ENCODE results near the gene KTN1. TPM values are rescaled to one million over a fixed set of nuclear protein-coding genes. Genes with fewer than 3 reads are reported as not detected.
A peak's percentile ranks its signal among the peaks of the same experiment; 100 is the strongest.

Gene KTN1
- total RNA-seq, 6 donors from 2014 or later: 69.1 to 215 (median 116) TPM

- TF ChIP-seq POLR2A (IDR thresholded peaks at IDR 0.05) (no peak), CTCF (IDR thresholded peaks at IDR 0.05) (peak in 1 of 6 experiments; percentile 9), POLR2AphosphoS5 (IDR thresholded peaks at IDR 0.05) (no peak)
- no peaks in the 10 kb centered on the region for H3K9me3 ChIP-seq
- no peaks in the 10 kb centered on the region for H3K27me3 ChIP-seq
- peak overlapping the region in 1 of 4 donors; percentile 4 for H3K27ac ChIP-seq
- ATAC-seq (ENCODE audit: low FRiP score in 2 of 2) (no peak), DNase-seq (no peak)
- peaks cover 0 to 21% (median 0%) of the 10 kb centered on the region in 4 donors for H3K4me1 ChIP-seq
- no peaks in the 10 kb centered on the region for H3K36me3 ChIP-seq
- WGBS, 2 donors: 65 to 67% methylated on average over 1 of the region's 1 CpG
- no peak overlapping the region for H3K4me3 ChIP-seq
Observed at GRCh38 chr14:55706365-55706684, 126.3 kb downstream of the KTN1 start.

- Histone ChIP-seq H3K27me3 (no peaks in the 10 kb centered on the region), H3K27ac (no peak overlapping the region), H3K4me3 (no peak overlapping the region), H3K9me3 (no peaks in the 10 kb centered on the region), H3K4me1 (peaks cover 0 to 21% (median 0%) of the 10 kb centered on the region in 4 donors), H3K36me3 (no peaks in the 10 kb centered on the region)
- ATAC-seq (ENCODE audit: low FRiP score in 2 of 2): peak in 1 of 2 donors; percentile 5
- no peak for DNase-seq
- no peak for TF ChIP-seq POLR2A (IDR thresholded peaks at IDR 0.05)
- no peak for TF ChIP-seq EP300 (IDR thresholded peaks at IDR 0.05)
- TF ChIP-seq POLR2AphosphoS5 (IDR thresholded peaks at IDR 0.05): no peak
- no peak for TF ChIP-seq CTCF (IDR thresholded peaks at IDR 0.05)
- 59 to 61% methylated on average over 2 of the region's 2 CpGs for WGBS, 2 donors
Observed at GRCh38 chr14:55706893-55707292, 126.9 kb downstream of the KTN1 start.

- ATAC-seq (ENCODE audit: low FRiP score in 2 of 2) (peak in 1 of 2 donors; percentile 60), DNase-seq (no peak)
- no peaks in the 10 kb centered on the region for H3K27me3 ChIP-seq
- no peak overlapping the region for H3K4me3 ChIP-seq
- H3K4me1 ChIP-seq: peaks cover 0 to 21% (median 0%) of the 10 kb centered on the region in 4 donors
- no peak for TF ChIP-seq EP300 (IDR thresholded peaks at IDR 0.05)
- peak; percentile 37 to 71 (median 50) for TF ChIP-seq CTCF (IDR thresholded peaks at IDR 0.05)
- TF ChIP-seq POLR2A (IDR thresholded peaks at IDR 0.05): no peak
- TF ChIP-seq POLR2AphosphoS5 (IDR thresholded peaks at IDR 0.05): no peak
- no peaks in the 10 kb centered on the region for H3K9me3 ChIP-seq
- WGBS, 2 donors: 37 to 40% methylated on average over 6 of the region's 6 CpGs
- H3K36me3 ChIP-seq: no peaks in the 10 kb centered on the region
- no peak overlapping the region for H3K27ac ChIP-seq
Observed at GRCh38 chr14:55707365-55707804, 127.4 kb downstream of the KTN1 start.

GRCh38 chr14:55710506-55711041 is 130.6 kb downstream of the KTN1 start:
- no peak for ATAC-seq (ENCODE audit: low FRiP score in 2 of 2)

More at GRCh38 chr14:55710506-55711041, 130.6 kb downstream of the KTN1 start:
- no peak for DNase-seq
- H3K9me3 ChIP-seq: no peaks in the 10 kb centered on the region
- H3K4me3 ChIP-seq: no peak overlapping the region
- TF ChIP-seq POLR2A (IDR thresholded peaks at IDR 0.05): no peak
- TF ChIP-seq CTCF (IDR thresholded peaks at IDR 0.05): no peak
- no peak for TF ChIP-seq EP300 (IDR thresholded peaks at IDR 0.05)
- TF ChIP-seq POLR2AphosphoS5 (IDR thresholded peaks at IDR 0.05): no peak
- H3K27ac ChIP-seq: no peak overlapping the region
- no peaks in the 10 kb centered on the region for H3K27me3 ChIP-seq
- WGBS, 2 donors: 66 to 71% methylated on average over 2 of the region's 2 CpGs
- H3K4me1 ChIP-seq: peaks cover 0 to 18% (median 0%) of the 10 kb centered on the region in 4 donors
- H3K36me3 ChIP-seq: no peaks in the 10 kb centered on the region
